Left ventricle myocardium inferior (tissue), 1 donor: ENCODE measurements around the gene UBE2Q2. TPM values are rescaled to one million over a fixed set of nuclear protein-coding genes. Genes with fewer than 3 reads are reported as not detected.

Source experiments
- DNase-seq: peaks from one replicate; pipeline ENCODE4 v3.0.0-alpha.2; 2020
- H3K27ac ChIP-seq: fragments of 200-600 bp; replicated peaks from 2 replicates; pipeline ENCODE4 v1.8.0; 2021
- H3K27me3 ChIP-seq: fragments of 200-600 bp; 2 replicates; pipeline ENCODE4 v1.8.0; 2021; ENCODE audit warnings: low read depth
- H3K36me3 ChIP-seq: fragments of 200-600 bp; 2 replicates; pipeline ENCODE4 v1.8.0; 2021
- H3K4me1 ChIP-seq: fragments of 200-600 bp; 2 replicates; pipeline ENCODE4 v1.8.0; 2021
- H3K4me3 ChIP-seq: fragments of 200-600 bp; 2 replicates; pipeline ENCODE4 v1.8.0; 2021; ENCODE audit warnings: mild to moderate bottlenecking, moderate library complexity
- H3K9me3 ChIP-seq: fragments of 200-600 bp; replicated peaks from 2 replicates; pipeline ENCODE4 v1.8.0; 2021
- CTCF ChIP-seq: fragments of 200-600 bp; IDR thresholded peaks from 2 replicates; pipeline ENCODE4 v1.8.0; 2021; ENCODE audit warnings: antibody characterized with exemption, mild to moderate bottlenecking, borderline replicate concordance
- intact Hi-C: fragments of 100-400 bp; cut with micrococcal nuclease; formaldehyde crosslinking; loops from one replicate; pipeline ENCODE4 v1.11.0; 2022
- total RNA-seq: library from RNA; stranded (reverse); fragmentation: NEBNext Ultra II Directional; extraction: Animal tissue kit (Norgen Biotek cat#: 25700); gene quantifications from one replicate; pipeline ENCODE4 v1.2.1, GENCODE V29; 2021
- donor health status: DM: no; HTN: yes; CAD: no; lungs with severe emphysema.

UBE2Q2 gene
- total RNA-seq, 1 donor from 2014 or later, result 27.8 TPM

GRCh38 chr15:75921732-75922703 is 78.8 kb downstream of the UBE2Q2 start:
- Histone ChIP-seq H3K9me3 (no peaks in the 10 kb centered on the region), H3K27ac (no peak overlapping the region), H3K4me1 (peaks cover 39% of the 10 kb centered on the region), H3K36me3 (peaks cover 18% of the 10 kb centered on the region), H3K4me3 (no peak overlapping the region), H3K27me3 (no peaks in the 10 kb centered on the region)
- peak; percentile 54 for TF ChIP-seq CTCF
- no peak for DNase-seq
- intact Hi-C loops, result no loop called here

DNA sequence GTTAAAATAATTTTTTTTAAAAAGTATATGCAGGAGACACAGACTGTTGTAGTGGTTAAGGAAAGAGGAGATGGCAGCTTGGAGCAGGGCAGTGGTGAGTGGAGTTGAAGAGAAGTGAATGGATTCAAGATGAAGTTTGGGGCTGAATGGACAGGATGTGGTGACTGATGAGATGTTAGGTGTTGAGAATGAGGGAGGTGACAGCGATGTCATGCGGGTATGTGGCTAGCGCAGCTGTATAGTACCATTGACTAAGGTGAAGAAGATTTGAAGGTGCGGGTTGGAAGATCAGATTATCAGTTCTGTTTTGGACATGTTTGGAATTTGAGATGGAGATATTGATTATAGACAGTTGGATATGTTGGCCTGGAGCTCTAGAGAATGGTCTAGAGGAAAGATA is 80.5 kb downstream of the UBE2Q2 start:
- TF ChIP-seq CTCF, result no peak
- Histone ChIP-seq H3K9me3 (no peaks in the 10 kb centered on the region), H3K36me3 (peaks cover under 1% of the 10 kb centered on the region), H3K4me1 (peaks cover 39% of the 10 kb centered on the region), H3K27me3 (no peaks in the 10 kb centered on the region), H3K4me3 (no peak overlapping the region), H3K27ac (no peak overlapping the region)
- intact Hi-C loops, result no loop called here
- DNase-seq, result no peak

- no peak overlapping the region for H3K4me3 ChIP-seq
- intact Hi-C loops, result no loop called here
- TF ChIP-seq CTCF, result no peak
- DNase-seq, result no peak
- no peaks in the 10 kb centered on the region for H3K36me3 ChIP-seq
- H3K27me3 ChIP-seq, result no peaks in the 10 kb centered on the region
- H3K9me3 ChIP-seq, result no peaks in the 10 kb centered on the region
- peaks cover 44% of the 10 kb centered on the region for H3K4me1 ChIP-seq
- H3K27ac ChIP-seq, result no peak overlapping the region
Observed at GRCh38 chr15:75924576-75924975, 81.3 kb downstream of the UBE2Q2 start.

- H3K9me3 ChIP-seq, result no peaks in the 10 kb centered on the region
- H3K27me3 ChIP-seq, result no peaks in the 10 kb centered on the region
- TF ChIP-seq CTCF, result no peak
- DNase-seq, result no peak
- intact Hi-C loops, result no loop called here
- no peaks in the 10 kb centered on the region for H3K36me3 ChIP-seq
- H3K27ac ChIP-seq, result no peak overlapping the region
- no peak overlapping the region for H3K4me3 ChIP-seq
- peaks cover 53% of the 10 kb centered on the region for H3K4me1 ChIP-seq
Observed at GRCh38 chr15:75925440-75925839, 82.2 kb downstream of the UBE2Q2 start.

DNA sequence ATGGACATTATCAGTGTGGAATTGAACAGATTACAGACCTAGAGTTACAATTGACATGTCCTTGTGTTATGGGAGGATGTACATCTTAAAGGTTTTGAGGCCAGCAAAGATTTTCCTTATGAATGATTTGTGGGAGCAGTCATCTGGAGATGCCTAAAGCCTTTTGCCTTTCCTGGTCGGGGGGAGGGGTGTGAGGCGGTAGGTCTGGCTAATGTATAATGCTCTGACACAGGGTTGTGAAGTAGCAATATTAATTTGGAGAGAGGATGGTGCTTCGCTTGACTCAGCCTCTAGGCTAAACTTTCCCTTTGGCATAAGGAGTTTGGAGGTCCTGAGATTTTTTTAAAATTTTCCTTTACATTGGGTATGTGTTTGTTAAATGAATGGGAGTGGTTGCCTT is 83.7 kb downstream of the UBE2Q2 start:
- TF ChIP-seq CTCF, result no peak
- DNase-seq, result no peak
- peaks cover 49% of the 10 kb centered on the region for H3K4me1 ChIP-seq
- H3K27ac ChIP-seq, result no peak overlapping the region
- peaks cover 15% of the 10 kb centered on the region for H3K36me3 ChIP-seq
- H3K9me3 ChIP-seq, result no peaks in the 10 kb centered on the region
- intact Hi-C loops, result no loop called here
- no peaks in the 10 kb centered on the region for H3K27me3 ChIP-seq
- no peak overlapping the region for H3K4me3 ChIP-seq
